CMK (cell line): ENCODE results near the gene ANO4.
"Not testable (repeated sequence)": the region's sequence is repeated elsewhere in the genome, so short reads cannot be mapped to it uniquely, and the experiment has no call there.

ENCODE experiments used
- DNase-seq: peaks from one replicate; pipeline ENCODE4 v3.0.0-alpha.2; 2010; ENCODE audit warnings: low read depth

Gene ANO4

GRCh38 chr12:100989509-100989908, 194.9 kb downstream of the ANO4 start:
- DNase-seq = not testable (repeated sequence)

- no peak for DNase-seq
Measured at GRCh38 chr12:100991102-100991501, 196.5 kb downstream of the ANO4 start.

- no peak for DNase-seq
Measured at GRCh38 chr12:100992194-100992593, 197.6 kb downstream of the ANO4 start.

- no peak for DNase-seq
Measured at GRCh38 chr12:100993916-100994450, 199.4 kb downstream of the ANO4 start.

GRCh38 chr12:100995201-100995600, 200.6 kb downstream of the ANO4 start:
- no peak for DNase-seq

GRCh38 chr12:100995771-100996170, 201.2 kb downstream of the ANO4 start:
- peak; percentile 20 for DNase-seq

GRCh38 chr12:101001669-101002068, 207.1 kb downstream of the ANO4 start:
- DNase-seq = no peak

- no peak for DNase-seq
Measured at GRCh38 chr12:101002696-101003419, 208.3 kb downstream of the ANO4 start.

GRCh38 chr12:101004898-101005297, 210.3 kb downstream of the ANO4 start:
- DNase-seq = no peak

GRCh38 chr12:101009274-101009673, 214.7 kb downstream of the ANO4 start:
- DNase-seq = no peak

GRCh38 chr12:101010896-101011295, 216.3 kb downstream of the ANO4 start:
- DNase-seq = no peak

- no peak for DNase-seq
Measured at GRCh38 chr12:101013993-101014392, 219.4 kb downstream of the ANO4 start.

- no peak for DNase-seq
Measured at GRCh38 chr12:101015044-101015443, 220.5 kb downstream of the ANO4 start.

GRCh38 chr12:101018540-101018939, 224.0 kb downstream of the ANO4 start:
- DNase-seq = no peak

- no peak for DNase-seq
Measured at GRCh38 chr12:101019201-101019600, 224.6 kb downstream of the ANO4 start.

GRCh38 chr12:101019667-101020066, 225.1 kb downstream of the ANO4 start:
- DNase-seq = no peak

- DNase-seq = no peak
Measured at GRCh38 chr12:101021442-101021841, 226.9 kb downstream of the ANO4 start.

GRCh38 chr12:101021911-101022388, 227.4 kb downstream of the ANO4 start:
- DNase-seq = no peak

GRCh38 chr12:101027200-101027599, 232.6 kb downstream of the ANO4 start:
- DNase-seq = no peak

- DNase-seq = no peak
Measured at GRCh38 chr12:101027816-101028215, 233.2 kb downstream of the ANO4 start.

GRCh38 chr12:101038289-101038871, 243.8 kb downstream of the ANO4 start:
- no peak for DNase-seq

GRCh38 chr12:101039848-101040531, 245.4 kb downstream of the ANO4 start:
- DNase-seq = no peak

- DNase-seq = no peak
Measured at GRCh38 chr12:101040936-101041335, 246.4 kb downstream of the ANO4 start.
